GM13977 (cell line): ENCODE results near the gene CDK17.
"Not testable (repeated sequence)": the region's sequence is repeated elsewhere in the genome, so short reads cannot be mapped to it uniquely, and the experiment has no call there.

Source experiments
- DNase-seq: peaks from one replicate; pipeline ENCODE4 v3.0.0; 2012; ENCODE audit warnings: low spot score
- in situ Hi-C: fragments of 300-500 bp; cut with MboI; formaldehyde crosslinking; loops from one replicate; pipeline ENCODE4 v1.12.0; 2022; ENCODE audit warnings: low sequenced_read_pairs, low pct_unique_long_range_greater_than_20kb, mixed read lengths, inconsistent platforms; ENCODE audit not compliant: unreplicated experiment
- TF ChIP-seq, protein P1 (sequence below): IDR thresholded peaks from 2 replicates; pipeline ENCODE4 v1.5.1; 2012; ENCODE audit warnings: mild to moderate bottlenecking, control low read depth; ENCODE audit not compliant: insufficient read depth; ENCODE audit errors: extremely low read depth, missing control alignments

Gene CDK17

DNA sequence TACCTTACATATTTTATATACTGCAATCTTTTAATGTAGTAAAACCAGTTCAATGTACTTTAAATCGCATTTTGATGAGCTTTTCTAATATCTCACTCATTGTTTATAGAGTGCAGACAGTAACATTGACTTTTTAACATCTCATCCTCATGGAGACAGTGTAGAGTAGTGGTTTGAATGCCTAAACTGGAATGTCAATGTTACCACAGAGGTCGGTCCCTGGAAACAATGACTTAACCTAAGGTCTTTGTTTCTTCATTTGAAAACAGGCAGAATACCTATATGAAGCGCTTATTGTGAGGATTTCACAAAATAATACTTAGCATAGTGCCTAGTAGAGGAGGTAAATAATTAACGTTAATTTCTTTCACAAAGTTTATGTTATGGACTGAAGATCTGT, 5.0 kb downstream of the CDK17 start:
- in situ Hi-C loops, result no loop called here
- TF ChIP-seq, protein P1, sequence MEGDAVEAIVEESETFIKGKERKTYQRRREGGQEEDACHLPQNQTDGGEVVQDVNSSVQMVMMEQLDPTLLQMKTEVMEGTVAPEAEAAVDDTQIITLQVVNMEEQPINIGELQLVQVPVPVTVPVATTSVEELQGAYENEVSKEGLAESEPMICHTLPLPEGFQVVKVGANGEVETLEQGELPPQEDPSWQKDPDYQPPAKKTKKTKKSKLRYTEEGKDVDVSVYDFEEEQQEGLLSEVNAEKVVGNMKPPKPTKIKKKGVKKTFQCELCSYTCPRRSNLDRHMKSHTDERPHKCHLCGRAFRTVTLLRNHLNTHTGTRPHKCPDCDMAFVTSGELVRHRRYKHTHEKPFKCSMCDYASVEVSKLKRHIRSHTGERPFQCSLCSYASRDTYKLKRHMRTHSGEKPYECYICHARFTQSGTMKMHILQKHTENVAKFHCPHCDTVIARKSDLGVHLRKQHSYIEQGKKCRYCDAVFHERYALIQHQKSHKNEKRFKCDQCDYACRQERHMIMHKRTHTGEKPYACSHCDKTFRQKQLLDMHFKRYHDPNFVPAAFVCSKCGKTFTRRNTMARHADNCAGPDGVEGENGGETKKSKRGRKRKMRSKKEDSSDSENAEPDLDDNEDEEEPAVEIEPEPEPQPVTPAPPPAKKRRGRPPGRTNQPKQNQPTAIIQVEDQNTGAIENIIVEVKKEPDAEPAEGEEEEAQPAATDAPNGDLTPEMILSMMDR, result no peak
- no peak for DNase-seq

DNA sequence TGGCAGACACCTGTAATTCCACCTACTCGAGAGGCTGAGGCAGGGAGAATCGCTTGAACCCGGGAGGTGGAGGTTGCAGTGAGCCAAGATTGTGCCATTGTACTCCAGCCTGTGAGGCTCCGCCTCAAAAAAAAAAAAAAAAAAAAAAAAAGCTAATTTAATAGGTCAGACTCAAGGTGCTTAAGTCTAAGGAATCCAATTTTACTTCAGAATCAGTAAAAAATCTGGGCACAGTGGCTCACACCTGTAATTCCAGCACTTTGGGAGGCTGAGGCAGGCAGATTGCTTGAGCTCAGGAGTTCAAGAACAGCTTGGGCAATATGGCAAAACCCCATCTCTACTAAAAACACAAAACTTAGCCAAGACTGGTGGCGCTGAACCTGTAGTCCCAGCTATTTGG, 7.0 kb downstream of the CDK17 start:
- in situ Hi-C loops, DNase-seq: not testable (repeated sequence)

DNA sequence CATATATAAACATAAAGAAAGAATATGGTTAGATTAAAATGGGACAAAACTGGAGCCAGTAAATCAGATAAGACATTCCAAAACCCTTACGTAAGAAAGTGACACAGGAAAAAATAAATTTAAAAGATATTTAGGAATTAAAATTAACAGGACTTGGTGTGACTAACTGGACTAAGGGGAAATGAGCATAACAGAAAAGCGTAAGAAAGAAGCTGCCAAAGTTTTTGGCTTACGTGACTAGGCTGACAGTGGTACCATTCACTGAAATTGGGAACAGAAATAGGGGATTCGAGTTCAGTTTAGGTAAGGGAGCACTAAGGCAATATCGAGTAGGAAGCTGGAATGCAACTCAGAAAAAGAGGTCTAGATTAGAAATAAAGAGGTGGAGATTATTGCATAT, 7.8 kb downstream of the CDK17 start:
- TF ChIP-seq, protein P1, result no peak
- in situ Hi-C loops, result no loop called here
- DNase-seq, result no peak

DNA sequence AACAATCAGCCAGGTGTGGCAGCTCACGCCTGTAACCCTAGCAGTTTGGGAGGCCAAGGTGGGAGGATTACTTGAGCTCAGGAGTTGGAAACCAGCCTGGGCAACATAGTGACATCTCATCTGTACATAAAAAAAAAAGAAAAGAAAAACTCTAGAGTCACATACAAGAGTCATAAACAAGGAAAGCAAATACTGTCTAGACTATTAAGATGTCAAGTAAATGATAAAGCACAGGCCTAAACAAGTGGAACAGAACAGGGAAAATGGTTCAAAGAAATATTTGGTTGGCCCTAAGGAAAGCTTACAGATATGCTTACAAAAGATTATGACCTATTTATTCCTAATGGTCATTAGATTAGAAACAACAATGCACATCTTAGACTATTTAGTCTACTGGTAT, 12.3 kb downstream of the CDK17 start:
- in situ Hi-C loops, result no loop called here
- DNase-seq, result no peak
- TF ChIP-seq, protein P1, result no peak

DNA sequence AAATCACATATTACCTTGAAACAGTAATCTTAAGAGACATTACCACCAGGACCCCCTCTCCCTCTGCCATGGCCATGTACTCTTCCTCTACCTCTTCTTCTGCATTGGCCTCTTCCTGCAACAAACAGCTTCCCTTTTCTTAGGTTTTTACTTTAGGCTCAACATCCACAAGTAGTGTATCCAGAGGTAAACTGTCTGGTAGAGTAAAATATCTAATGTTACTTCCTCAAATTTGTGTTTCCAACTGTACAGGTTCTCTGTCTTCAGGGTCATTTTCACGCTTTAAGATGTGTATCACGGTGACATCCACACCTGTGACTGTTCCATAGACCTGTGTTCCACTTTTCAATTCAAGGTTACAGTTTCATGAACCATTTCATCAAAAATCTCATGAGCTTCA, 13.4 kb downstream of the CDK17 start:
- in situ Hi-C loops, result no loop called here
- no peak for DNase-seq
- TF ChIP-seq, protein P1, result no peak

DNA sequence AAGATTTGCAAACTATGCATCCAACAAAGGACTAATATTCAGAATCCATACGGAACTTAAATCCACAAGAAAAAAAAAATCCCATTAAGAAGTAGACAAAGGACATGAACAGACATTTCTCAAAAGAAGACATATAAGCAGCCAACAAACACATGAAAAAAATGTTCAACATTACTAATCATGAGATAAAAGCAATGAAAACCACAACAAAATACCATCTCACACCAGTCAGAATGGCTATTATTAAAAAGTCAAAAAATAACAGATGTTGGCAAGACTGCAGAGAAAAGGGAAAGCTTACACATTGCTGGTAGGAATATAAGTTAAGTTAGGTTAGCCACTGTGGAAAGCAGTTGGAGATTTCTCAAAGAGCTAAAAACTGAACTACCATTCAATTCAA, 16.2 kb downstream of the CDK17 start:
- in situ Hi-C loops, result no loop called here
- DNase-seq, result no peak
- TF ChIP-seq, protein P1, result no peak

DNA sequence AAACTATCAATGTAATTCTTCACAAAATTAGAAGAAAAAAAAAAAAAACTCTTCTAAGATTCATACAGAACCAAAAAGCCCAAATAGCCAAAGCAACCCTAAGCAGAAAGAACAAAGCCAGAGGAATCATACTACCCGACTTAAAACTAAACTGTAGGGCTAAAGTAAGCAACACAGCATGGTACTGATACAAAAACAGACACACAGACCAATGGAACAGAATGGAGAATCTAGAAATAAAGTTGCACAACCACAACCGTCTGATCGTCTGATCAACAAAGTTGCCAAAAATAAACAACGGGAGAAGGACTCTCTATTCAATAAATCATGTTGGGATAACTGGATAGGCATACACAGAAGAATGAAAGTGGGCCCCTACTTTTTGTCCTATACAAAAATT, 16.9 kb downstream of the CDK17 start:
- TF ChIP-seq, protein P1, result no peak
- DNase-seq, result no peak
- in situ Hi-C loops, result no loop called here

DNA sequence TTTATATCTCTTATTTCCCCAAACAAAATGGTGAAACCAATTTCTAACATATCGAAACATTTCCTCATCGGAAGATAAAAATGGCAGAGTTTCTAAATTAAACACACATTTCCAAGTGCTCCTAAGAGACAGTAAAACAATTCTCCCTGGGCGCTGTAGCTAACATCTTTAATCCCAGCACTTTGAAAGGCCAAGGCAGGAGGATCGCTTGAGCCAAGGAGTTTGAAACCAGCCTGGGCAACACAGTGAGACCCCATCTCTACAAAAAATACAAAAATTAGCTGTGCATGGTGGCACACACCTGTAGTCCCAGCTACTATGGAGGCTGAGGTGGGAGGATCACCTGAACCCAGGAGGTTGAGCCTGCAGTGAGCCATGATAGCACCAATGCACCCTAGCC, 20.5 kb downstream of the CDK17 start:
- in situ Hi-C loops, DNase-seq: not testable (repeated sequence)
